Fibroblast of lung (primary cell): ENCODE data around the gene PDRG1. TPM values are rescaled to one million over a fixed set of nuclear protein-coding genes. Genes with fewer than 3 reads are reported as not detected.

Experiments
- DNase-seq, 2 donors: peaks; one replicate each; pipeline versions ENCODE4 v3.0.0 to v3.0.0-alpha.2; 2010; ENCODE audit warnings: low read depth in 2 of 2
- H2AFZ ChIP-seq: 2 replicates; pipeline ENCODE4 v1.5.1; 2012; ENCODE audit warnings: low read length, control low read depth, inconsistent platforms
- H3K27ac ChIP-seq: 2 replicates; pipeline ENCODE4 v1.5.1; 2011; ENCODE audit warnings: low read length, control low read depth; ENCODE audit not compliant: insufficient read depth
- H3K27me3 ChIP-seq: 2 replicates; pipeline ENCODE4 v1.5.1; 2011; ENCODE audit warnings: mild to moderate bottlenecking, low read length; ENCODE audit not compliant: control insufficient read depth, insufficient read depth
- H3K36me3 ChIP-seq: 2 replicates; pipeline ENCODE4 v1.5.1; 2011; ENCODE audit warnings: low read length; ENCODE audit not compliant: control insufficient read depth, insufficient read depth
- H3K4me1 ChIP-seq: 2 replicates; pipeline ENCODE4 v1.5.1; 2011; ENCODE audit warnings: low read length; ENCODE audit not compliant: control insufficient read depth, insufficient read depth; ENCODE audit errors: extremely low read depth
- H3K4me2 ChIP-seq: 2 replicates; pipeline ENCODE4 v1.5.1; 2011; ENCODE audit warnings: low read length, control low read depth; ENCODE audit not compliant: insufficient read depth; ENCODE audit errors: extremely low read depth
- H3K4me3 ChIP-seq, 4 experiments: fragments of 200-600 bp in 1 of 4; sonication (generic) in 1 of 4; replicated peaks in 1 of 4; 2 replicates each; pipeline ENCODE4 v1.5.1; 2011 to 2016; ENCODE audit warnings: low read length in 4 of 4, low read depth in 3 of 4, mild to moderate bottlenecking in 3 of 4, control low read depth in 2 of 4, inconsistent platforms in 1 of 4, mixed read lengths in 1 of 4; ENCODE audit not compliant: insufficient read depth in 1 of 4; ENCODE audit errors: control extremely low read depth in 1 of 4
- H3K79me2 ChIP-seq: 2 replicates; pipeline ENCODE4 v1.5.1; 2012; ENCODE audit warnings: mild to moderate bottlenecking, low read length, inconsistent platforms; ENCODE audit not compliant: control insufficient read depth, insufficient read depth
- H3K9ac ChIP-seq: 2 replicates; pipeline ENCODE4 v1.5.1; 2011; ENCODE audit warnings: mild to moderate bottlenecking, low read length, control low read depth; ENCODE audit not compliant: insufficient read depth
- H3K9me3 ChIP-seq: 2 replicates; pipeline ENCODE4 v1.5.1; 2012; ENCODE audit warnings: low read depth, low read length; ENCODE audit not compliant: control insufficient read depth, insufficient read depth
- H4K20me1 ChIP-seq: 2 replicates; pipeline ENCODE4 v1.5.1; 2011; ENCODE audit warnings: low read length; ENCODE audit not compliant: control insufficient read depth, insufficient read depth; ENCODE audit errors: extremely low read depth
- CTCF ChIP-seq, 2 donors: IDR thresholded peaks in 1 of 2; conservative IDR thresholded peaks in 1 of 2; 1 replicate in 1 of 2; 2 replicates in 1 of 2; pipeline ENCODE4 v1.5.1; 2011 to 2012; ENCODE audit warnings: low read length in 2 of 2, control low read depth in 1 of 2, inconsistent platforms in 1 of 2, low read depth in 1 of 2, mild to moderate bottlenecking in 1 of 2
- EZH2 ChIP-seq: IDR thresholded peaks from 2 replicates; pipeline ENCODE4 v1.5.1; 2012; ENCODE audit warnings: low read length, control low read depth, mild to moderate bottlenecking; ENCODE audit errors: missing control alignments
- polyA plus RNA-seq, 2 donors: library from polyadenylated mRNA; depleted of rRNA in 1 of 2; stranded (reverse) in 1 of 2; unstranded in 1 of 2; fragments of >200 nt; gene quantifications; 2 replicates each; pipeline ENCODE4 v1.2.1, GENCODE V29; 2011 to 2012; ENCODE audit warnings: missing spikeins in 1 of 2
- total RNA-seq: library from RNA; depleted of rRNA; stranded (reverse); fragments of >200 nt; gene quantifications from 2 replicates; pipeline ENCODE4 v1.2.1, GENCODE V29; 2014

The PDRG1 gene
- total and polyA plus RNA-seq, 2 donors (not counting 1 experiment from before 2014, with no cell fraction given), result 5.4 to 14.0 TPM

- Histone ChIP-seq H3K36me3 (no peaks in the 10 kb centered on the region), H3K4me1 (no peaks in the 10 kb centered on the region), H3K9ac (no peak overlapping the region), H3K4me2 (no peak overlapping the region), H3K27me3 (peaks cover 6% of the 10 kb centered on the region), H3K27ac (no peak overlapping the region), H4K20me1 (peaks cover 4% of the 10 kb centered on the region), H2AFZ (no peak overlapping the region), H3K4me3 (no peak overlapping the region), H3K79me2 (no peaks in the 10 kb centered on the region), H3K9me3 (no peaks in the 10 kb centered on the region)
- TF ChIP-seq EZH2 (no peak), CTCF (conservative IDR thresholded peaks at IDR 0.05 in 1 of 2, IDR thresholded peaks at IDR 0.05 in 1 of 2; ENCODE audit: low read depth in 1 of 2, low read length in 2 of 2) (no peak)
- DNase-seq, result no peak
These were observed 12.0 kb upstream of the PDRG1 start for GRCh38 chr20:31963889-31964288.

GRCh38 chr20:31962761-31963160 is 10.9 kb upstream of the PDRG1 start:
- TF ChIP-seq EZH2, result no peak
- TF ChIP-seq CTCF (conservative IDR thresholded peaks at IDR 0.05 in 1 of 2, IDR thresholded peaks at IDR 0.05 in 1 of 2; ENCODE audit: low read depth in 1 of 2, low read length in 2 of 2), result no peak
- Histone ChIP-seq H3K27me3 (peaks cover 6% of the 10 kb centered on the region), H3K27ac (no peak overlapping the region), H3K4me2 (no peak overlapping the region), H3K9me3 (no peaks in the 10 kb centered on the region), H3K79me2 (no peaks in the 10 kb centered on the region), H3K9ac (no peak overlapping the region), H4K20me1 (peaks cover 4% of the 10 kb centered on the region), H2AFZ (no peak overlapping the region), H3K4me1 (no peaks in the 10 kb centered on the region), H3K4me3 (no peak overlapping the region), H3K36me3 (no peaks in the 10 kb centered on the region)
- no peak for DNase-seq

GRCh38 chr20:31956556-31957526 is 5.0 kb upstream of the PDRG1 start:
- Histone ChIP-seq H3K4me1 (no peaks in the 10 kb centered on the region), H3K4me2 (no peak overlapping the region), H3K27me3 (peaks cover 9% of the 10 kb centered on the region), H3K79me2 (no peaks in the 10 kb centered on the region), H4K20me1 (peaks cover 4% of the 10 kb centered on the region), H3K27ac (no peak overlapping the region), H3K9me3 (no peaks in the 10 kb centered on the region), H2AFZ (no peak overlapping the region), H3K4me3 (no peak overlapping the region), H3K9ac (no peak overlapping the region), H3K36me3 (no peaks in the 10 kb centered on the region)
- no peak for DNase-seq
- TF ChIP-seq EZH2 (no peak), CTCF (conservative IDR thresholded peaks at IDR 0.05 in 1 of 2, IDR thresholded peaks at IDR 0.05 in 1 of 2; ENCODE audit: low read depth in 1 of 2, low read length in 2 of 2) (no peak)
